ENCODE results near the gene FXYD5. TPM values are rescaled to one million over a fixed set of nuclear protein-coding genes. Genes with fewer than 3 reads are reported as not detected.

Gene FXYD5
- total RNA-seq, 1 experiment from 2014 or later: 123 TPM

GRCh38 chr19:35117116-35117515 is 37.4 kb upstream of the FXYD5 start (continued):
- TF ChIP-seq, protein P1, sequence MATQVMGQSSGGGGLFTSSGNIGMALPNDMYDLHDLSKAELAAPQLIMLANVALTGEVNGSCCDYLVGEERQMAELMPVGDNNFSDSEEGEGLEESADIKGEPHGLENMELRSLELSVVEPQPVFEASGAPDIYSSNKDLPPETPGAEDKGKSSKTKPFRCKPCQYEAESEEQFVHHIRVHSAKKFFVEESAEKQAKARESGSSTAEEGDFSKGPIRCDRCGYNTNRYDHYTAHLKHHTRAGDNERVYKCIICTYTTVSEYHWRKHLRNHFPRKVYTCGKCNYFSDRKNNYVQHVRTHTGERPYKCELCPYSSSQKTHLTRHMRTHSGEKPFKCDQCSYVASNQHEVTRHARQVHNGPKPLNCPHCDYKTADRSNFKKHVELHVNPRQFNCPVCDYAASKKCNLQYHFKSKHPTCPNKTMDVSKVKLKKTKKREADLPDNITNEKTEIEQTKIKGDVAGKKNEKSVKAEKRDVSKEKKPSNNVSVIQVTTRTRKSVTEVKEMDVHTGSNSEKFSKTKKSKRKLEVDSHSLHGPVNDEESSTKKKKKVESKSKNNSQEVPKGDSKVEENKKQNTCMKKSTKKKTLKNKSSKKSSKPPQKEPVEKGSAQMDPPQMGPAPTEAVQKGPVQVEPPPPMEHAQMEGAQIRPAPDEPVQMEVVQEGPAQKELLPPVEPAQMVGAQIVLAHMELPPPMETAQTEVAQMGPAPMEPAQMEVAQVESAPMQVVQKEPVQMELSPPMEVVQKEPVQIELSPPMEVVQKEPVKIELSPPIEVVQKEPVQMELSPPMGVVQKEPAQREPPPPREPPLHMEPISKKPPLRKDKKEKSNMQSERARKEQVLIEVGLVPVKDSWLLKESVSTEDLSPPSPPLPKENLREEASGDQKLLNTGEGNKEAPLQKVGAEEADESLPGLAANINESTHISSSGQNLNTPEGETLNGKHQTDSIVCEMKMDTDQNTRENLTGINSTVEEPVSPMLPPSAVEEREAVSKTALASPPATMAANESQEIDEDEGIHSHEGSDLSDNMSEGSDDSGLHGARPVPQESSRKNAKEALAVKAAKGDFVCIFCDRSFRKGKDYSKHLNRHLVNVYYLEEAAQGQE (IDR thresholded peaks at IDR 0.05; ENCODE audit: low read depth): no peak

GRCh38 chr19:35117799-35118198 is 36.7 kb upstream of the FXYD5 start:
- H3K79me2 ChIP-seq (ENCODE audit: insufficient read depth, low read length): no peaks in the 10 kb centered on the region
- no peak for ATAC-seq

More at GRCh38 chr19:35117799-35118198, 36.7 kb upstream of the FXYD5 start:
- RAD21 ChIA-PET (ENCODE audit: low non-redundant PET in 1 of 2, low total read pairs in 2 of 2, uncharacterized antibody in 2 of 2, unreplicated experiment in 2 of 2): no interaction called here
- no peak overlapping the region for H2AFZ ChIP-seq (ENCODE audit: low read depth, low read length, poor library complexity, severe bottlenecking)
- BruUV-seq (replicated peaks): no TSS peak
- H3K27me3 ChIP-seq (ENCODE audit: insufficient read depth, low read length): no peaks in the 10 kb centered on the region
- CTCF ChIA-PET: no interaction called here
- no peak overlapping the region for H3K4me3 ChIP-seq (replicated peaks in 1 of 2; ENCODE audit: low read depth in 1 of 2, low read length in 2 of 2)
- H3K9ac ChIP-seq (ENCODE audit: low read length): no peak overlapping the region
- H3K27ac ChIP-seq (ENCODE audit: low read depth, low read length): no peak overlapping the region
- no peak overlapping the region for H3K4me2 ChIP-seq (ENCODE audit: low read length)
- intact Hi-C loops (cut with micrococcal nuclease): no loop called here
- no peak for DNase-seq (ENCODE audit: low read depth, low spot score)
- TF ChIP-seq ZFX (IDR thresholded peaks at IDR 0.05) (no peak), CEBPB (IDR thresholded peaks at IDR 0.05; ENCODE audit: low read depth) (no peak), EGR1 (IDR thresholded peaks at IDR 0.05; ENCODE audit: low read depth) (no peak), SIN3A (IDR thresholded peaks at IDR 0.05; ENCODE audit: low read depth) (no peak), YY1 (IDR thresholded peaks at IDR 0.05; ENCODE audit: extremely low read depth, insufficient replicate concordance, low read depth, low read length) (no peak), MAX (IDR thresholded peaks at IDR 0.05) (no peak), CTCF (IDR thresholded peaks at IDR 0.05 in 2 of 3, conservative IDR thresholded peaks at IDR 0.05 in 1 of 3; ENCODE audit: borderline replicate concordance in 1 of 3, insufficient read depth in 1 of 3, low read depth in 2 of 3, low read length in 2 of 3) (no peak), CBX3 (IDR thresholded peaks at IDR 0.05; ENCODE audit: low read depth) (no peak), SP1 (IDR thresholded peaks at IDR 0.05; ENCODE audit: low read depth) (no peak), JUND (IDR thresholded peaks at IDR 0.05) (no peak)
- TF ChIP-seq, protein P1 (IDR thresholded peaks at IDR 0.05; ENCODE audit: low read depth): no peak
- H3K9me3 ChIP-seq (ENCODE audit: control insufficient read depth in 1 of 2, insufficient read depth in 1 of 2, low read depth in 1 of 2, low read length in 2 of 2): no peaks in the 10 kb centered on the region
- POLR2A ChIA-PET: no interaction called here
- H3K9me2 ChIP-seq (ENCODE audit: insufficient read depth): no peaks in the 10 kb centered on the region
- H3K4me1 ChIP-seq (ENCODE audit: control insufficient read depth in 1 of 2, insufficient read depth in 2 of 2, low read length in 2 of 2): peaks cover 18 to 42% of the 10 kb centered on the region in 2 experiments
- no peaks in the 10 kb centered on the region for H4K20me1 ChIP-seq (ENCODE audit: insufficient read depth)
- no peaks in the 10 kb centered on the region for H3K36me3 ChIP-seq (ENCODE audit: control insufficient read depth in 1 of 2, insufficient read depth in 2 of 2, low read length in 2 of 2)
